SU-DHL-6 (cell line): Measurements from ENCODE around the gene PPP2R2B.

Source experiments
- EZH2phosphoT487 ChIP-seq: fragments of 200-600 bp; sonication (generic), shearing (Covaris generic); conservative IDR thresholded peaks from 2 replicates; pipeline ENCODE4 v1.6.1; 2018; ENCODE audit warnings: mild to moderate bottlenecking, antibody characterized with exemption, low read length, moderate library complexity, mixed read lengths
- TF ChIP-seq, protein P1 (sequence below): fragments of 200-600 bp; sonication (generic); IDR thresholded peaks from one replicate; pipeline ENCODE4 v1.5.1; 2017; ENCODE audit warnings: antibody characterized with exemption, mild to moderate bottlenecking, low read length, moderate library complexity; ENCODE audit not compliant: insufficient read depth, poor library complexity, severe bottlenecking

DNA sequence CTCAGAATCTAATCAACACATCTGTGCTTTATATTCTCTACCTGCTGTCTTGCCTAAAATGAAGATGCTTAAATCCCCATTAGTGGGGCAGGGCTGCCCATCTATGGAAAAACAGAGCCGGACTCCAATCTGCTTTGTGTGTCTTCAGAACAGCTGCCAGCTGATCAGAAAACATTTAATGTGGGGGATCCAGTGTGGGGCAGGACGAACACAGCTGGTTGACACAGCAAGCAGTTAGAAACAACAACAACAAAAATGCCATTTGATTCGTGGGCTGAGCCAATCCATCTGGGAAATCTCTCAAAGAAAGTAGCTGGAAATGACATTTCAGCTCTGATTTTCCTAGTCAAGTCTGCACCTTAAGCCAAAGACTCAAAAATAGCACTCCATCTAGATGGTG, 99.8 kb downstream of the PPP2R2B start:
- TF ChIP-seq, protein P1, sequence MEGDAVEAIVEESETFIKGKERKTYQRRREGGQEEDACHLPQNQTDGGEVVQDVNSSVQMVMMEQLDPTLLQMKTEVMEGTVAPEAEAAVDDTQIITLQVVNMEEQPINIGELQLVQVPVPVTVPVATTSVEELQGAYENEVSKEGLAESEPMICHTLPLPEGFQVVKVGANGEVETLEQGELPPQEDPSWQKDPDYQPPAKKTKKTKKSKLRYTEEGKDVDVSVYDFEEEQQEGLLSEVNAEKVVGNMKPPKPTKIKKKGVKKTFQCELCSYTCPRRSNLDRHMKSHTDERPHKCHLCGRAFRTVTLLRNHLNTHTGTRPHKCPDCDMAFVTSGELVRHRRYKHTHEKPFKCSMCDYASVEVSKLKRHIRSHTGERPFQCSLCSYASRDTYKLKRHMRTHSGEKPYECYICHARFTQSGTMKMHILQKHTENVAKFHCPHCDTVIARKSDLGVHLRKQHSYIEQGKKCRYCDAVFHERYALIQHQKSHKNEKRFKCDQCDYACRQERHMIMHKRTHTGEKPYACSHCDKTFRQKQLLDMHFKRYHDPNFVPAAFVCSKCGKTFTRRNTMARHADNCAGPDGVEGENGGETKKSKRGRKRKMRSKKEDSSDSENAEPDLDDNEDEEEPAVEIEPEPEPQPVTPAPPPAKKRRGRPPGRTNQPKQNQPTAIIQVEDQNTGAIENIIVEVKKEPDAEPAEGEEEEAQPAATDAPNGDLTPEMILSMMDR: no peak
- TF ChIP-seq EZH2phosphoT487: no peak
